HepG2 (cell line): Measurements from ENCODE around the gene FAM89B. TPM values are rescaled to one million over a fixed set of nuclear protein-coding genes. Genes with fewer than 3 reads are reported as not detected.
"Not testable (repeated sequence)": the region's sequence is repeated elsewhere in the genome, so short reads cannot be mapped to it uniquely, and the experiment has no call there.

ENCODE experiments used
- ATAC-seq: fragments of 200-7000 bp; cut with Tn5 transposase; 3 replicates; pipeline ENCODE4 v1.9.1; 2020; ENCODE audit warnings: mild to moderate bottlenecking, moderate library complexity
- BruUV-seq: library from RNA; stranded (reverse); fragments of 400-500 nt; replicated peaks from 2 replicates; lab custom pipeline; 2021; lab: Mats Ljungman, UMichigan
- CTCF ChIA-PET: fragments of 300-600 bp; formaldehyde crosslinking; extraction: SDS; loops from one replicate; lab custom pipeline; 2021; ENCODE audit warnings: low total read pairs, inconsistent platforms, low intra/inter-chr PET ratio; lab: Yijun Ruan, JAX
- POLR2A ChIA-PET: fragments of 350-600 bp; sonication (Branson Sonifier 250); formaldehyde crosslinking; loops from one replicate; lab custom pipeline; 2020; ENCODE audit warnings: antibody characterized with exemption, inconsistent platforms; lab: Yijun Ruan, JAX
- DNase-seq: peaks from one replicate; pipeline ENCODE4 v3.0.0-alpha.2; 2015; ENCODE audit warnings: low spot score
- FAIRE-seq: peaks from 3 replicates; lab custom pipeline; 2011; peaks lifted over from hg19 to GRCh38; lab: Jason Lieb, UNC
- H2AFZ ChIP-seq: one replicate; pipeline ENCODE4 v1.6.1; 2011; ENCODE audit warnings: low read length, inconsistent platforms
- H3K27ac ChIP-seq: fragments of 300-600 bp; 3 replicates; pipeline ENCODE4 v1.8.0; 2011; ENCODE audit warnings: mixed run types, mild to moderate bottlenecking, mixed read lengths, low read length, inconsistent platforms; ENCODE audit not compliant: insufficient read depth; ENCODE audit errors: extremely low read length
- H3K27me3 ChIP-seq, 2 experiments: fragments of 200-600 bp in 1 of 2; 2 replicates in 1 of 2; 3 replicates in 1 of 2; pipeline versions ENCODE4 v1.6.0 to v1.8.0; 2011; ENCODE audit warnings: low read length in 2 of 2, mild to moderate bottlenecking in 2 of 2, moderate library complexity in 2 of 2, inconsistent platforms in 1 of 2; ENCODE audit not compliant: insufficient read depth in 2 of 2, control insufficient read depth in 1 of 2
- H3K36me3 ChIP-seq, 2 experiments: fragments of 200-600 bp in 1 of 2; replicated peaks in 1 of 2; 2 replicates in 1 of 2; 3 replicates in 1 of 2; pipeline versions ENCODE4 v1.5.1 to v1.8.0; 2011; ENCODE audit warnings: low read length in 2 of 2, inconsistent platforms in 1 of 2; ENCODE audit not compliant: insufficient read depth in 2 of 2, control insufficient read depth in 1 of 2
- H3K4me1 ChIP-seq: 2 replicates; pipeline ENCODE4 v1.5.1; 2012; ENCODE audit warnings: low read length, inconsistent platforms; ENCODE audit not compliant: insufficient read depth
- H3K4me2 ChIP-seq: 2 replicates; pipeline ENCODE4 v1.6.0; 2011; ENCODE audit warnings: low read depth, low read length, inconsistent platforms
- H3K4me3 ChIP-seq, 3 experiments: fragments of 200-600 bp in 1 of 3; sonication (generic), shearing (Covaris generic) in 1 of 3; replicated peaks in 1 of 3; 2 replicates each; pipeline ENCODE4 v1.5.1; 2011 to 2016; ENCODE audit warnings: low read length in 3 of 3, inconsistent platforms in 2 of 3, low read depth in 2 of 3, mild to moderate bottlenecking in 2 of 3, control low read depth in 1 of 3, mixed read lengths in 1 of 3; ENCODE audit not compliant: insufficient read depth in 1 of 3
- H3K79me2 ChIP-seq: one replicate; pipeline ENCODE4 v1.6.1; 2011; ENCODE audit warnings: low read length, inconsistent platforms; ENCODE audit not compliant: insufficient read depth
- H3K9ac ChIP-seq: 2 replicates; pipeline ENCODE4 v1.6.0; 2011; ENCODE audit warnings: mild to moderate bottlenecking, low read depth, low read length, inconsistent platforms; ENCODE audit not compliant: insufficient read depth
- H3K9me3 ChIP-seq: 2 replicates; pipeline ENCODE4 v1.5.1; 2012; ENCODE audit warnings: mild to moderate bottlenecking, low read length
- H4K20me1 ChIP-seq: 2 replicates; pipeline ENCODE4 v1.6.0; 2011; ENCODE audit warnings: inconsistent platforms, mild to moderate bottlenecking, low read length, moderate library complexity; ENCODE audit not compliant: insufficient read depth
- HMGXB3 ChIP-seq: sonication (generic); formaldehyde crosslinking; IDR thresholded peaks from 2 replicates; pipeline ENCODE4 v1.4.0; 2020; ENCODE audit warnings: missing genetic modification reagents, borderline replicate concordance
- HNF1A ChIP-seq, 2 experiments: sonication (generic) in 1 of 2; formaldehyde crosslinking in 1 of 2; IDR thresholded peaks; 2 replicates each; pipeline versions ENCODE4 v1.4.0 to v1.6.1; 2016 to 2020; ENCODE audit warnings: borderline replicate concordance in 1 of 2, low read depth in 1 of 2, mild to moderate bottlenecking in 1 of 2, missing genetic modification reagents in 1 of 2
- ZFP91 ChIP-seq: sonication (generic); formaldehyde crosslinking; IDR thresholded peaks from 2 replicates; pipeline ENCODE4 v1.9.0; 2022; ENCODE audit warnings: missing genetic modification reagents, mild to moderate bottlenecking, borderline replicate concordance
- ZNF274 ChIP-seq: sonication (generic); formaldehyde crosslinking; IDR thresholded peaks from 2 replicates; pipeline ENCODE4 v1.5.1; 2020; ENCODE audit warnings: mild to moderate bottlenecking, missing genetic modification reagents
- ZNF441 ChIP-seq: sonication (generic); formaldehyde crosslinking; IDR thresholded peaks from 2 replicates; pipeline ENCODE4 v1.7.0; 2021; ENCODE audit warnings: missing genetic modification reagents, borderline replicate concordance
- ZNF770 ChIP-seq: sonication (generic); formaldehyde crosslinking; IDR thresholded peaks from 2 replicates; pipeline ENCODE4 v1.5.0; 2020; ENCODE audit warnings: mild to moderate bottlenecking, missing genetic modification reagents
- WGBS: methylation state at CpG from one replicate; pipeline ENCODE4 v1.1.6; 2017; ENCODE audit warnings: low lambda C conversion rate; 5-methylcytosine and 5-hydroxymethylcytosine counted together
- in situ Hi-C: cut with HindIII; loops from 2 replicates; pipeline ENCODE4 v1.10.0; 2017; ENCODE audit warnings: low pct_unique_long_range_greater_than_20kb; ENCODE audit not compliant: extremely low pct_ligation_motif_present
- intact Hi-C: fragments of 100-400 bp; cut with micrococcal nuclease; formaldehyde crosslinking; loops from one replicate; pipeline ENCODE4 v1.10.0; 2022; ENCODE audit not compliant: unreplicated experiment
- polyA plus RNA-seq, 8 experiments: library from polyadenylated mRNA; depleted of rRNA in 3 of 8; stranded (reverse) in 7 of 8; unstranded in 1 of 8; fragments of >200 nt; fragmentation: Illumina TruSeq in 4 of 8; extraction: Trizol in 4 of 8; gene quantifications; 2 replicates each; pipeline versions ENCODE4 v1.2.1 to v1.2.3, GENCODE V29; 2011 to 2016; ENCODE audit warnings: low read depth in 4 of 8, missing spikeins in 1 of 8, mixed read lengths in 1 of 8; ENCODE audit not compliant: insufficient read depth in 1 of 8
- total RNA-seq, 5 experiments: library from RNA; depleted of rRNA; stranded (reverse); fragments of >200 nt; fragmentation: Illumina TruSeq; extraction: Trizol; gene quantifications; 2 replicates each; pipeline ENCODE4 v1.2.3, GENCODE V29; 2016; ENCODE audit warnings: low read depth in 1 of 5

Gene FAM89B
- total and polyA plus RNA-seq, 2 of the 13 experiments (the other 11 are each of a cell fraction or from before 2014, with no cell fraction given) = 5.7 to 8.0 TPM

- TF ChIP-seq HNF1A (IDR thresholded peaks at IDR 0.05; ENCODE audit: low read depth) (peak; percentile 61; the same call in 1 of the 2 replicates), HNF1A (CRISPR knock-in tag; IDR thresholded peaks at IDR 0.05; ENCODE audit: borderline replicate concordance) (0 out of 2 replicates have a peak, but pooled peaks have one; percentile 46)
Measured at GRCh38 chr11:65522718-65523630, 49.4 kb upstream of the FAM89B start (continued).

GRCh38 chr11:65523631-65523968, 48.7 kb upstream of the FAM89B start:
- Histone ChIP-seq H3K4me2 (peak overlapping the region; percentile 96), H3K9ac (peak overlapping the region; percentile 65), H3K4me1 (peaks cover 59% of the 10 kb centered on the region), H3K27ac (peak overlapping the region; percentile 39), H3K79me2 (peaks cover 17% of the 10 kb centered on the region), H3K4me3 (peak overlapping the region; percentile 60 to 77 (median 63))
- H2AFZ ChIP-seq, CTCF ChIA-PET, DNase-seq, H4K20me1 ChIP-seq, H3K9me3 ChIP-seq, in situ Hi-C loops, H3K36me3 ChIP-seq, FAIRE-seq, BruUV-seq, H3K27me3 ChIP-seq, intact Hi-C loops, ATAC-seq: not testable (repeated sequence)
- POLR2A ChIA-PET = interaction anchor here (1.0 to 4.4 kb wide), 5 partner anchors 16 to 104 kb away, joined by 4 to 35 read pairs (median 12); partner anchors contain the start of genes MALAT1 and NEAT1
- WGBS = 5% methylated on average over 6 of the region's 7 CpGs
- TF ChIP-seq ZNF274 (peak; percentile 87), ZFP91 (CRISPR knock-in tag) (peak; percentile 36; the same call in 1 of the 2 replicates), ZNF770 (CRISPR knock-in tag) (peak; percentile 85), ZNF441 (peak; percentile 3; the same call in 1 of the 2 replicates), HMGXB3 (CRISPR knock-in tag) (0 out of 2 replicates have a peak, but pooled peaks have one; percentile 15)
